GDM1 (cell line): ENCODE data around the gene SUN1.
"Not testable (repeated sequence)": the region's sequence is repeated elsewhere in the genome, so short reads cannot be mapped to it uniquely, and the experiment has no call there.

Source experiments
- DNase-seq: peaks from one replicate; lab custom pipeline; 2025; lab: John Stamatoyannopoulos, UW

The SUN1 gene, protein sequence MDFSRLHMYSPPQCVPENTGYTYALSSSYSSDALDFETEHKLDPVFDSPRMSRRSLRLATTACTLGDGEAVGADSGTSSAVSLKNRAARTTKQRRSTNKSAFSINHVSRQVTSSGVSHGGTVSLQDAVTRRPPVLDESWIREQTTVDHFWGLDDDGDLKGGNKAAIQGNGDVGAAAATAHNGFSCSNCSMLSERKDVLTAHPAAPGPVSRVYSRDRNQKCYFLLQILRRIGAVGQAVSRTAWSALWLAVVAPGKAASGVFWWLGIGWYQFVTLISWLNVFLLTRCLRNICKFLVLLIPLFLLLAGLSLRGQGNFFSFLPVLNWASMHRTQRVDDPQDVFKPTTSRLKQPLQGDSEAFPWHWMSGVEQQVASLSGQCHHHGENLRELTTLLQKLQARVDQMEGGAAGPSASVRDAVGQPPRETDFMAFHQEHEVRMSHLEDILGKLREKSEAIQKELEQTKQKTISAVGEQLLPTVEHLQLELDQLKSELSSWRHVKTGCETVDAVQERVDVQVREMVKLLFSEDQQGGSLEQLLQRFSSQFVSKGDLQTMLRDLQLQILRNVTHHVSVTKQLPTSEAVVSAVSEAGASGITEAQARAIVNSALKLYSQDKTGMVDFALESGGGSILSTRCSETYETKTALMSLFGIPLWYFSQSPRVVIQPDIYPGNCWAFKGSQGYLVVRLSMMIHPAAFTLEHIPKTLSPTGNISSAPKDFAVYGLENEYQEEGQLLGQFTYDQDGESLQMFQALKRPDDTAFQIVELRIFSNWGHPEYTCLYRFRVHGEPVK

DNA sequence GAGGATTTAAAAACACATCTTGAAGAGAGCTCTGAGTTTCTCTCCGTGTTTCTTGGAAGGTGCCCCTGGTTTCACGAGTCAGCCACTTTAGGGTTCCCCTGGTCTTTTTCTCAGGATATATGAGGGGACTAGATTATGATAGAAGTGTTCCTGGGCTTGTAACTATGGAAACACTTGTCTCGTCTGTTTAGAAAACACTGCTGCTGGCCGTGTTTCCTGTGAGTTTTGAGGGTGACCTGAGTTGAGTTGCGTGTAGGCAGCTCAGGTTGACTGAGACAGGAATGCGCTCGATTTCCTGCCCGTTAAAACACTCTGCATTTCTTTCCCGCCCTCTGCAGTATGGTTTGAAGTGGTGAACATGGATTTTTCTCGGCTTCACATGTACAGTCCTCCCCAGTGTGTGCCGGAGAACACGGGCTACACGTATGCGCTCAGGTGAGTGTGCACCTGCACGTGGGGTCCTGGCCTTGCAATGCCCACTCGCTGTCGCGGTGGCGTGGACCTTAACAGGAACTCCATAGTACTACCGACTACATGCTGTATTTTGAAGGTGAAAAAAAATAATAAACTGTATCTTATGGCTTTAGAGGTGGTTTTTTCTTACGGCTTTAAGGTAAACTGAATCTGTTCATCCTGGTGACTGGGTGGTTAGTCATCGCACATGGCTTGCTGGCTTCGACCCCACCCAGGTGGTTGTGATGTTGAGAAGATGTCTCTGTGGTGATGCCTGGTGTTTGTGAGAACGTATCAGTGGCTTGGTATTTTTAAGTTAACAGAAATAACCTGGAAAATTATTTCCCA is at the start of gene SUN1:
Gene SUN1 (plus strand): TSS at position 310 of the 801 bp plus-strand sequence. CDS start 49 bp downstream, at position 359.
- no peak for DNase-seq

DNA sequence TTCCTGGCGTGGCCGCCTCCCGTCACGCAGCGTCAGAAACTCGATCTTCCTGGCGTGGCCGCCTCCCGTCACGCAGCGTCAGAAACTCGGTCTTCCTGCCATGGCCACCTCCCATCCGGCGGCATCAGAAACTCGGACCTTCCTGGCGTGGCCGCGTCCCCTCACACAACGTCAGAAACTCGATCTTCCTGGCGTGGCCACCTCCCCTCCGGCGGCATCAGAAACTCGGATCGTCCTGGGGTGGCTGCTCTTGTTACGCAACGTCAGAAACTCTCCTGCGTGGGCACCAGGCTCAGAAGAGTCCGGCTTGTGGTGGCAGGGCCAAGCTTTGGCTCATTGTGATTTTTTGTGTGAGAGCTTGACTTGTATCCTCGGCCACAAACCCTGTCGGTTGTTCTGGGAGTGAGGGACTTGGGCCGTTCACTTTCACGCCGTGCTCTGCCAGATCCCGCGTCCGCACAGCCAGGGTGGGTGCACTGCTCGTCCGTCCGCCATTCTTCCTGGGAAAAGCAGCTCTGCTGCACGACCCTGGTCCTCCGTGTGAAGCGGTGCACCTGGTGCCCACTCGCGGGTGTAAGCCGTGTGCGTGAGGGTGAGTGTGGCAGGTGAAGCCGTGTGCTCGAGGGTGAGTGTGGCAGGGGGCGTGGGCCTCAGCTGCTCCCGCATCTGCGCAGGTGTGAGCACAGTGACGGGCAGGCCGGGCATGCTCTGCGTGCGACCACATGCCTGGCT is 49.4 kb upstream of the SUN1 start:
- no peak for DNase-seq

GRCh38 chr7:783556-784490 is 48.5 kb upstream of the SUN1 start:
- no peak for DNase-seq

GRCh38 chr7:784971-785370 is 47.3 kb upstream of the SUN1 start:
- no peak for DNase-seq

DNA sequence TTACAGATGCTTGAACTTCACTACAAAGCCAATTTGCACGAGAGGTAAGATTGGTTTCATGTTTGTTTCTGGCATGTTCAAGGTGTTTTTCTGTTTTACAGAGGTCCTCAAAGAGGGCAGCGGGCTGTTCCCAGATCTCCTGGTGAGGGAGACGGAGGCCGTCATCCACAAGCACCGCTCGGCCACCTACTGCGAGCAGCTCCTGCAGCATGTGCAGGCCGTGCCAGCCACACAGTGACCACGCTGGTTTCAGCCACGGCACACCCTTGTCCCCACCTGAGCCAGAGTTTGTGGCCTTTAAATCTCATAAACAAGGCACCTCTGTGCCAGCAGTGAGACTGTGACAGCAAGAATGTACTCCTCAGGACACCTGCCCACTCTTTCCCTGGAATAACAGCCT is 46.9 kb upstream of the SUN1 start:
- no peak for DNase-seq

- peak; percentile 47 for DNase-seq
Observed at GRCh38 chr7:786472-787255, 45.6 kb upstream of the SUN1 start.

GRCh38 chr7:787332-788240 is 44.7 kb upstream of the SUN1 start:
- no peak for DNase-seq

DNA sequence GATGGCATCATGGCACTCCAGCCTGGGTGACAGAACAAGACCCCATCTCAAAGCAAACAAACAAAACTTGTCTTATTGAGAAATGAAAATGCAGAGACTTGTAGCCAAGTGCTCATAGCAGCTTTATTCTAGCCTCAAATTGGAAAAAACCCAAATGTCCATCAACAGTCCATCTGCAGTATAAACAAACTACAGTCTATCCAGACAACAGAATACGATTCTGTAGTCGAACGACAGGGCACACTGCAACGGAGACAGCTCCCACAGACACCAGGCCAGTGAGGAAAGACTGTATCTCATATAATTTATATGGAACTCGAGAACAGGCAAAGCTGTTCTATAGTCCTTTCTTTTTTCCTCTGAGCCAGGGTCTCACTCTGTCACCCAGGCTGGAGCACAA is 40.8 kb upstream of the SUN1 start:
- DNase-seq, result no peak

DNA sequence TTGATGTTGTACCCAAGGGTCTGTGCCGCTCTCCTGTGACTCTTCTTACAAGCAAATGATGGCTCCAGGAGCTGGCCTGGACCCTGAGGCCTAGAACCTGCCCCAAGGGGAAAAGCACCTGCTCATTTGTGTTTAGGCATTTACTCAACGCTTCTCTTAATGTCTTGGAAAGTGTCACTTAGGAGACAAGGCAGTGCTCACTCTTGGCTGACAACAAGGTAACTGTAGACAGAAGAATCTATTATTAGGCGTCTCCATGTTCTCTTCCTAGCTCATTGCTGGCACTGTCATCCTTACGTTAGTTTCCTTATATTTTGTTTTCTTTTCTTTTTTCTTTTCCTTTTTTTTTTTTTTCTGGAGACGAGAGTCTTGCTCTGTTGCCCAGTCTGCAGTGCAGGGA is 38.1 kb upstream of the SUN1 start:
- no peak for DNase-seq

DNA sequence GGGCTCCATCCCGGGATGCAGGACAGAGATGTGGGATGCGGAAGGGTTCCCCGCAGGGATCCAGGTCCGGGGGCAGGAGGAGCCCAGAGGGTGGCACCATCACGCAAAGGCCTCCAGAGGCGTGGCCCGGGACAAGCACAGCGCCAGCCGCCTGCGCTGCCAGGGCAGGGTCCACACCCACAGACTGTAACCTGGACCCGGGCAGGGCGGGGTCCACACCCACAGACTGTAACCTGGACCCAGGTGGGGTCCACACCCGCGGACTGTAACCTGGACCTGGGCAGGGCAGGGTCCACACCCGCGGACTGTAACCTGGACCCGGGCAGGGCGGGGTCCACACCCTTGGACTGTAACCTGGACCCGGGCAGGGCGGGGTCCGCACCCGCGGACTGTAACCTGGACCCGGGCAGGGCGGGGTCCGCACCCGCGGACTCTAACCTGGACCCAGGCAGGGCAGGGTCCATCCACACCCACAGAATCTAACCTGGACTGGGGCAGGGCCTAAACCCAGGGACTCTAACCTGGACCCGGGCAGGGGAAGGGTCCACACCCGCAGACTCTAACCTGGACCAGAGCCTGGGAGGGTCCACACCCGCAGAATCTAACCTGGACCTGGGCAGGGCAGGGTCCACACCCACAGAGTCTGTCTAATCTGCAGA is 37.5 kb upstream of the SUN1 start:
- no peak for DNase-seq

GRCh38 chr7:796434-797169 is 35.7 kb upstream of the SUN1 start:
- DNase-seq, result not testable (repeated sequence)

DNA sequence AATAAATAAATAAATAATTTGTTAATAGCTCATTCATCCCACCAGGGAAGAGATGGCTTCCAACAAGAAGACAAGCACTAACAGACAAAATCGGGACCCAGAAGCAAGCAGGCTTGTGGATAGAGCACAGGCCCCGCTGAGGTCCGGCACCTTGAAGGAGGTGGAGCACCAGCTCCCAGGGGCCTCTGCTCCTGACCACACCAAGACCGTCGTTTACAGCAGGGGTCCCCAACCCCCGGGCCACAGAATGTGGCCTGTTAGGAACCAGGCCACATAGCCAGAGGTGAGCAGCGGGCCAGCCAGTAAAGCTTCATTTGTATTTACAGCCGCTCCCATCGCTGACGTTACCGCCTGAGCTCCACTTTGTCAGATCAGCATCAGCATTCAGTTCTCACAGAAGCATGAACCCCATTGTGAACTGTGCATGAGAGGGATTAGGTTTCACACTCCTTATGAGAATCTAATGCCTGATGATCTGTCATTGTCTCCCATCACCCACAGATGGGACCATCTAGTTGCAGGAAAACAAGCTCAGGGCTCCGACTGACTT is 33.3 kb upstream of the SUN1 start:
- DNase-seq, result no peak

DNA sequence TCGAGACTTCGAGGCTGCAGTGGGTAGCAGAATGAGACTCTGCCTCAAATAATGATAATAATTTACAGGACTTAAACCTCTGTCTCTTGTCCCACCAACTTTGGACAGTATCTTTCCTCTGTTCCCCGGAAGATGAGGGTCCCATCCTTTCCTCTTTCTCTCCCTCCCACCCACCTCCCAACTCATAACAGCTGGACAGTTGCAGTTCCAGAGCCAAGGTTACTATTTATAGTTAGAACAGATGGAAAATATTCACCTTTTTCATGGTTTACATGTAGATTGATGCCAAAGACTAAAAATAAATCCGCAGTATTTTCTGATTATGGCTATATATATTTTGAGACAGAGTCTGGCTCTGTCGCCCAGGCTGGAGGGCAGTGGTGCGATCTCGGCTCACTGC is 31.6 kb upstream of the SUN1 start:
- DNase-seq, result no peak

DNA sequence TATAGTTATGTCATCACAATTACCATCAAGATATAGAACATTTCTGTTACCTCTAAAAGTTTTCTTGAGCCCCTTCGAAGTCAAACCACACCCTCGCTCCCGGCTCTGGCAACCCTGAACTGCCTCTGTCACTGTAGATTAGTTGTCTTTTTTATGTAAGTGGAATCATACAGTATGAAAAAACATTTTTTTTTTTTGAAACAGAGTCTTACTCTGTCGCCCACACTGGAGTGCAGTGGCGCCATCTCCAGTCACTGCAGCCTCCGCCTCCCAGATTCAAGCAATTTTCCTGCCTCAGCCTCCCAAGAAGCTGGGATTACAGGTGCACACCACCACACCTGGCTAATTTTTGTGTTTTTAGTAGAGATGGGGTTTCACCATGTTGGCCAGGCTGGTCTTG is 30.9 kb upstream of the SUN1 start:
- DNase-seq, result not testable (repeated sequence)

DNA sequence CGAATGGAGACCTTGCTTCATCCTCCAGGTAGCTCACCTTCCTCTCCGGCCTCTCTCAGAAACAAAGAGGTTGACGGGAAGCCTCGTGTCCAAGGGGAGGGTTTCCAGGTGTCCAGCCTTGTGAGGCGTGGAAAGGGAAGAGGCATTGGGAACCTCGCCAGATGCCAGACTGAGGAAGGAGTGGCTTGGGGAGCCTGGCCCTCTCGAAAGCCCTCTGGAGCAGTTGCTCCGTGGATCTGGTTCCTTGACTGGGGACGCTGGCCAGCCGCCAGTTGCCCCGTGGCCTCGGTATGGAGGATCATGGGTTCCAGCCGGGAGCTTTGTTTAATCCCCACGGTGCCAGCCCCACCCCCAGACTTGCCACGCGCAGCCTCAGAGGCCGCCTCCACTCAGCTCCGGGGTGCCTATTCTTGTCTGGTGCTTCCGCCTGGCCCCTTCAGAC is 30.3 kb upstream of the SUN1 start:
- DNase-seq, result no peak

- no peak for DNase-seq
Observed at GRCh38 chr7:802500-803242, 29.6 kb upstream of the SUN1 start.
